ENCODE measurements around the gene KCNH8.

Gene KCNH8

DNA sequence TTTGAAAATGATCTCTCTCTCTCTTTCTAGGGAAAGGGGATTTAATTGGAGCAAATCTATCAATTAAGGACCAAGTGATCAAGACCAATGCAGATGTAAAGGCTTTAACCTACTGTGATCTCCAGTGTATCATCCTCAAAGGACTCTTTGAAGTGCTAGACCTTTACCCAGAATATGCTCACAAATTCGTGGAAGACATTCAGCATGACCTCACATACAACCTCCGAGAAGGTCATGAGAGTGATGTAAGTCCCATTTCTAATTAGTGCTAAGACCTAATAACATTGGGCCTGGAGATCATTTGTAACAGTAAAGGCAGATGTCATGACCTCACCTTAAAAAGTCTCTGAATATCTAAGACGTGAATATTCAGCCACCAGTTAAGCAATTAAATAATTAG lies 308.4 kb downstream of the KCNH8 start:
- ATAC-seq: no peak
- TF ChIP-seq ZNF8 (CRISPR knock-in tag; IDR thresholded peaks at IDR 0.05): no peak
- no peak for TF ChIP-seq ZC3H10 (CRISPR knock-in tag; IDR thresholded peaks at IDR 0.05)
- no peak for TF ChIP-seq ARNTL (CRISPR knock-in tag; IDR thresholded peaks at IDR 0.05; ENCODE audit: borderline replicate concordance, low read depth)
- no peak for TF ChIP-seq GLIS3 (CRISPR knock-in tag; IDR thresholded peaks at IDR 0.05)
- TF ChIP-seq, protein P1, sequence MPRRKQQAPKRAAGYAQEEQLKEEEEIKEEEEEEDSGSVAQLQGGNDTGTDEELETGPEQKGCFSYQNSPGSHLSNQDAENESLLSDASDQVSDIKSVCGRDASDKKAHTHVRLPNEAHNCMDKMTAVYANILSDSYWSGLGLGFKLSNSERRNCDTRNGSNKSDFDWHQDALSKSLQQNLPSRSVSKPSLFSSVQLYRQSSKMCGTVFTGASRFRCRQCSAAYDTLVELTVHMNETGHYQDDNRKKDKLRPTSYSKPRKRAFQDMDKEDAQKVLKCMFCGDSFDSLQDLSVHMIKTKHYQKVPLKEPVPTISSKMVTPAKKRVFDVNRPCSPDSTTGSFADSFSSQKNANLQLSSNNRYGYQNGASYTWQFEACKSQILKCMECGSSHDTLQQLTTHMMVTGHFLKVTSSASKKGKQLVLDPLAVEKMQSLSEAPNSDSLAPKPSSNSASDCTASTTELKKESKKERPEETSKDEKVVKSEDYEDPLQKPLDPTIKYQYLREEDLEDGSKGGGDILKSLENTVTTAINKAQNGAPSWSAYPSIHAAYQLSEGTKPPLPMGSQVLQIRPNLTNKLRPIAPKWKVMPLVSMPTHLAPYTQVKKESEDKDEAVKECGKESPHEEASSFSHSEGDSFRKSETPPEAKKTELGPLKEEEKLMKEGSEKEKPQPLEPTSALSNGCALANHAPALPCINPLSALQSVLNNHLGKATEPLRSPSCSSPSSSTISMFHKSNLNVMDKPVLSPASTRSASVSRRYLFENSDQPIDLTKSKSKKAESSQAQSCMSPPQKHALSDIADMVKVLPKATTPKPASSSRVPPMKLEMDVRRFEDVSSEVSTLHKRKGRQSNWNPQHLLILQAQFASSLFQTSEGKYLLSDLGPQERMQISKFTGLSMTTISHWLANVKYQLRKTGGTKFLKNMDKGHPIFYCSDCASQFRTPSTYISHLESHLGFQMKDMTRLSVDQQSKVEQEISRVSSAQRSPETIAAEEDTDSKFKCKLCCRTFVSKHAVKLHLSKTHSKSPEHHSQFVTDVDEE (CRISPR knock-in tag; IDR thresholded peaks at IDR 0.05): no peak
- no peak for TF ChIP-seq ZNF70 (CRISPR knock-in tag; IDR thresholded peaks at IDR 0.05)
- TF ChIP-seq, protein P2, sequence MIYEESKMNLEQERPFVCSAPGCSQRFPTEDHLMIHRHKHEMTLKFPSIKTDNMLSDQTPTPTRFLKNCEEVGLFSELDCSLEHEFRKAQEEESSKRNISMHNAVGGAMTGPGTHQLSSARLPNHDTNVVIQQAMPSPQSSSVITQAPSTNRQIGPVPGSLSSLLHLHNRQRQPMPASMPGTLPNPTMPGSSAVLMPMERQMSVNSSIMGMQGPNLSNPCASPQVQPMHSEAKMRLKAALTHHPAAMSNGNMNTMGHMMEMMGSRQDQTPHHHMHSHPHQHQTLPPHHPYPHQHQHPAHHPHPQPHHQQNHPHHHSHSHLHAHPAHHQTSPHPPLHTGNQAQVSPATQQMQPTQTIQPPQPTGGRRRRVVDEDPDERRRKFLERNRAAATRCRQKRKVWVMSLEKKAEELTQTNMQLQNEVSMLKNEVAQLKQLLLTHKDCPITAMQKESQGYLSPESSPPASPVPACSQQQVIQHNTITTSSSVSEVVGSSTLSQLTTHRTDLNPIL (CRISPR knock-in tag; IDR thresholded peaks at IDR 0.05; ENCODE audit: low read depth): no peak
- TF ChIP-seq PPARA (CRISPR knock-in tag; IDR thresholded peaks at IDR 0.05; ENCODE audit: borderline replicate concordance): no peak
- TF ChIP-seq TOX (CRISPR knock-in tag; IDR thresholded peaks at IDR 0.05; ENCODE audit: borderline replicate concordance): no peak
- TF ChIP-seq, protein P3, sequence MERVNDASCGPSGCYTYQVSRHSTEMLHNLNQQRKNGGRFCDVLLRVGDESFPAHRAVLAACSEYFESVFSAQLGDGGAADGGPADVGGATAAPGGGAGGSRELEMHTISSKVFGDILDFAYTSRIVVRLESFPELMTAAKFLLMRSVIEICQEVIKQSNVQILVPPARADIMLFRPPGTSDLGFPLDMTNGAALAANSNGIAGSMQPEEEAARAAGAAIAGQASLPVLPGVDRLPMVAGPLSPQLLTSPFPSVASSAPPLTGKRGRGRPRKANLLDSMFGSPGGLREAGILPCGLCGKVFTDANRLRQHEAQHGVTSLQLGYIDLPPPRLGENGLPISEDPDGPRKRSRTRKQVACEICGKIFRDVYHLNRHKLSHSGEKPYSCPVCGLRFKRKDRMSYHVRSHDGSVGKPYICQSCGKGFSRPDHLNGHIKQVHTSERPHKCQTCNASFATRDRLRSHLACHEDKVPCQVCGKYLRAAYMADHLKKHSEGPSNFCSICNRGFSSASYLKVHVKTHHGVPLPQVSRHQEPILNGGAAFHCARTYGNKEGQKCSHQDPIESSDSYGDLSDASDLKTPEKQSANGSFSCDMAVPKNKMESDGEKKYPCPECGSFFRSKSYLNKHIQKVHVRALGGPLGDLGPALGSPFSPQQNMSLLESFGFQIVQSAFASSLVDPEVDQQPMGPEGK (CRISPR knock-in tag; IDR thresholded peaks at IDR 0.05; ENCODE audit: borderline replicate concordance): no peak
- TF ChIP-seq TCF4 (CRISPR knock-in tag; IDR thresholded peaks at IDR 0.05; ENCODE audit: borderline replicate concordance): no peak
- no peak for TF ChIP-seq ESRRG (CRISPR knock-in tag; IDR thresholded peaks at IDR 0.05)
- no peak for TF ChIP-seq ZNF565 (CRISPR knock-in tag; conservative IDR thresholded peaks at IDR 0.05; ENCODE audit: low read depth)
- TF ChIP-seq RARB (CRISPR knock-in tag; IDR thresholded peaks at IDR 0.05): no peak

DNA sequence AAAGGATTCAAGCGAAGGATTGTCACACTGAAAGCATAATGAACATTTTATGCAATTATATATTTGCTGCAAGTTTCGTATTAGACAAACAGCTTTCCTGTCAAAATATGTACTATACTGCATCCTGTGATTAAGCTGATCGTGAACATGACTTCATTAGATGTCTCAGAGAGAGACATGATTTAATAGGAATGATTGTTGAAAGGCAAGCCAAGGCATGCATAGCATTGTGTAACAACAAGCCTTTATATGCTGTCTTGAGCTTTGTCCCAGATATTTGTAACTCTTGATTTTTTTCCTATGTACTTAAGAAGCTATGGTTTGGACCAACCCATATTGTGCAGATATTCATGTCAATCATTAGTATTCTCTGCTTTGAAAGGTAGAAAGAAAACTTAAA lies 309.1 kb downstream of the KCNH8 start:
- ATAC-seq: no peak
- TF ChIP-seq SNAI2 (CRISPR knock-in tag; IDR thresholded peaks at IDR 0.05) (no peak), BACH2 (CRISPR knock-in tag; IDR thresholded peaks at IDR 0.05; ENCODE audit: borderline replicate concordance) (no peak)

DNA sequence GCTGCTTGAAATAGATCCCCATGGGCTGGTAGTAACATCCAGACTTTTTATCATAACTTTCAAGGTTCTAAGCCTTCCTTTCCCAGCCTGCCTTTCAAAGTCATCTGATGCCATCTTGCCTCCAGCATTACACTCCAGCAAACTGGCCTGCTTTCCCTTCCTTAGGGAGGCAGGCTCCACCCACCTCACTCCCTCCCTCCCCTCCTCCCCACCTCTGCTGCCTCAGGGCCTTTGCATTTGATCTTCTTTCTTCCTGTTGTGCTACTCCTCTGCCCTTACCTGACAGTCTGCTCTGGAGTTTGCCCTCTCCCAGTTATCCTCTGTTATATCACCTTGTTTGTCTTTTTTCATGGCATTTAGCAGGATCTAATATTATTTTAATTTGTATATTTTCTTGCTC lies 319.5 kb downstream of the KCNH8 start:
- no peak for ATAC-seq
- TF ChIP-seq, protein P3 (CRISPR knock-in tag; IDR thresholded peaks at IDR 0.05; ENCODE audit: borderline replicate concordance): no peak
- TF ChIP-seq ZNF565 (CRISPR knock-in tag; conservative IDR thresholded peaks at IDR 0.05; ENCODE audit: low read depth) (no peak), ZNF70 (CRISPR knock-in tag; IDR thresholded peaks at IDR 0.05) (no peak), TOX (CRISPR knock-in tag; IDR thresholded peaks at IDR 0.05; ENCODE audit: borderline replicate concordance) (no peak), ESRRG (CRISPR knock-in tag; IDR thresholded peaks at IDR 0.05) (no peak), RARB (CRISPR knock-in tag; IDR thresholded peaks at IDR 0.05) (no peak), ISL1 (CRISPR knock-in tag; IDR thresholded peaks at IDR 0.05) (no peak), PPARA (CRISPR knock-in tag; IDR thresholded peaks at IDR 0.05; ENCODE audit: borderline replicate concordance) (no peak), ARNTL (CRISPR knock-in tag; IDR thresholded peaks at IDR 0.05; ENCODE audit: borderline replicate concordance, low read depth) (no peak), ZC3H10 (CRISPR knock-in tag; IDR thresholded peaks at IDR 0.05) (no peak), SNAI2 (CRISPR knock-in tag; IDR thresholded peaks at IDR 0.05) (no peak), ZNF8 (CRISPR knock-in tag; IDR thresholded peaks at IDR 0.05) (no peak), ZFP30 (CRISPR knock-in tag; IDR thresholded peaks at IDR 0.05) (no peak), ZFP3 (CRISPR knock-in tag; IDR thresholded peaks at IDR 0.05) (no peak)
- TF ChIP-seq, protein P4, sequence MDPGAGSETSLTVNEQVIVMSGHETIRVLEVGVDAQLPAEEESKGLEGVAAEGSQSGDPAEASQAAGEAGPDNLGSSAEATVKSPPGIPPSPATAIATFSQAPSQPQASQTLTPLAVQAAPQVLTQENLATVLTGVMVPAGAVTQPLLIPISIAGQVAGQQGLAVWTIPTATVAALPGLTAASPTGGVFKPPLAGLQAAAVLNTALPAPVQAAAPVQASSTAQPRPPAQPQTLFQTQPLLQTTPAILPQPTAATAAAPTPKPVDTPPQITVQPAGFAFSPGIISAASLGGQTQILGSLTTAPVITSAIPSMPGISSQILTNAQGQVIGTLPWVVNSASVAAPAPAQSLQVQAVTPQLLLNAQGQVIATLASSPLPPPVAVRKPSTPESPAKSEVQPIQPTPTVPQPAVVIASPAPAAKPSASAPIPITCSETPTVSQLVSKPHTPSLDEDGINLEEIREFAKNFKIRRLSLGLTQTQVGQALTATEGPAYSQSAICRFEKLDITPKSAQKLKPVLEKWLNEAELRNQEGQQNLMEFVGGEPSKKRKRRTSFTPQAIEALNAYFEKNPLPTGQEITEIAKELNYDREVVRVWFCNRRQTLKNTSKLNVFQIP (CRISPR knock-in tag; IDR thresholded peaks at IDR 0.05; ENCODE audit: borderline replicate concordance, low read depth): no peak
- TF ChIP-seq, protein P2 (CRISPR knock-in tag; IDR thresholded peaks at IDR 0.05; ENCODE audit: low read depth): no peak

All from SK-N-SH treated with all-trans-retinoic acid at 6 μM for 48 hours (cell line).